HG02678 (cell line): ENCODE measurements around the gene SCARF2.
"Not testable (repeated sequence)": the region's sequence is repeated elsewhere in the genome, so short reads cannot be mapped to it uniquely, and the experiment has no call there.

Experiments
- ATAC-seq: cut with Tn5 transposase; IDR thresholded peaks from one replicate; pipeline ENCODE4 v1.9.1; 2021; ENCODE audit warnings: mild to moderate bottlenecking, moderate library complexity; ENCODE audit not compliant: unreplicated experiment

The SCARF2 gene

DNA sequence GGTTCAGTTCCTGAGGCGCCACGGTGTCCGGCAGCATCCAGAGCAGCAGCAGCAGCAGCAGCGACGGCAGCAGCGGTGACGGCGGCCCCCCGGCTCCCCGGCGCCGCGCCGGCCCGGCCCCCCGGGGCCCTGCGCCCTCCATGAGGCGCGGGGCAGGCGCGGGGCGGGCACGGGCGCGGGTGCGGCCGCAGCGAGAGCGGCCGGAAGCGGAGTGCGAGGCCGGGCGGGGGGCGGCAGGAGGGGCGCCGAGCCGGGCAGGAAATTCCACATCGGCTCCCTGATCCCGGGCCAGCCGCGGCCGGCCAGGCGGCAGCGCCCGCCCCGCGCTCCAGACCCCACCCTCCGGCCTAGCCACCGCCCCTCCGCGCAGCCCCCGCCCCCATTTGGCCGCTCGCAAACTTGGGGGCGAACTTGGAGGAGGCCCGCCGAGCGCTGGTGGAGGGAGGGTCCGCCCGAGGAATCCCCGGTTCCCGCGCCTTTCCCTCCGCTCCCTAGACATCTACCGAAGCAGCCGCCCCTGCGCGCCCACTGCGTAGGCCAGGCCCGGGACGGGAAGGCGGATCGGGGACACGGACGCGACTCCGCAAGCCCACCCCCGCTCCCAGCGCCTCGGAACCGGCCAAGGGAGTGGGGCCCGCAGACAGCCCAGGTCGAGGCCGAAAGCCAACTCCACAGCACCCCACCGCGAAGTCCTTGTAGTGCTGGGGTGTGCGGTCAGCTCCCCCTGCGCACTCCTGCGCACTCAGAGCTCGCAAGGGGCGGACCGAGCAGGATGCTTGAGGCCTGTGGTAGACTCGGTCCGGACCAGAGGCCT is at the start of gene SCARF2:
Gene SCARF2 (minus strand): TSS at position 213 of the 814 bp plus-strand sequence. CDS start 71 bp downstream, at position 142.
- no peak for ATAC-seq

DNA sequence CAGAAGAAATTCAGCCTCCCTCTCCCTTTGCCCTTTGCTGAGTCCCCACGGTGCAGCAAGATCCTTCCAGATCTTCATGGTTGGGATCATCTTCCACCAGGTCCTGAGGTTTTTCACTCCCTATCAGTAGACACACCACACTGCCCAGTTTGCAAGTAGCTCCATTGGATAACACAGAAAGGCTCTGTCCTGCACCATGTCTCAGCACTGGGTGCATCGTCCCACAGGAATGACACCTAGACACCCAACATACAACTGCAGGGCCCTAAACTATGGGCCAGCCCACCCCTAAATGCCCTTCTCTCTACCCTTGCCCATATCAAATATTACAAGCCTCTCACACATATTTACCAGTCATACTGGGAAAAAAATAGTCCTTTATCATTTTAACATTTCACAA is 48.6 kb upstream of the SCARF2 start:
- no peak for ATAC-seq

- ATAC-seq, result no peak
Measured at GRCh38 chr22:20484948-20485683, 47.5 kb upstream of the SCARF2 start.

GRCh38 chr22:20483771-20484170 is 46.1 kb upstream of the SCARF2 start:
- no peak for ATAC-seq

DNA sequence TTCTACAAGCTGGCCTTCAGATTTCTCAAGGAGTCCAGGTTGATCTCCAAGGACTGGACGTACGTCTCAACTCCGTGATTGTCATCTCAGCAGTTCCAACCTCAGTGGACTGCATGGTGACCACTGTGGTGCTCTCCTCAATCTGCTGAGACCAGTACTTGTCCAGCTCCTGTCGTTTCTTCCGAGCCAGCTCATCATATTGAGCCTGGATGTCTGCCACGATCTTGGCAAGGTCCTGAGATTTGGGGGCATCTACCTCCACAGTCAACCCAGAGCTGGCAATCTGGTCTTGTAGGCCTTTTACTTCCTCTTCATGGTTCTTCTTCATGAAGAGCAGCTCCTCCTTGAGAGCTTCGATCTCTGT is 45.5 kb upstream of the SCARF2 start:
- ATAC-seq, result not testable (repeated sequence)

DNA sequence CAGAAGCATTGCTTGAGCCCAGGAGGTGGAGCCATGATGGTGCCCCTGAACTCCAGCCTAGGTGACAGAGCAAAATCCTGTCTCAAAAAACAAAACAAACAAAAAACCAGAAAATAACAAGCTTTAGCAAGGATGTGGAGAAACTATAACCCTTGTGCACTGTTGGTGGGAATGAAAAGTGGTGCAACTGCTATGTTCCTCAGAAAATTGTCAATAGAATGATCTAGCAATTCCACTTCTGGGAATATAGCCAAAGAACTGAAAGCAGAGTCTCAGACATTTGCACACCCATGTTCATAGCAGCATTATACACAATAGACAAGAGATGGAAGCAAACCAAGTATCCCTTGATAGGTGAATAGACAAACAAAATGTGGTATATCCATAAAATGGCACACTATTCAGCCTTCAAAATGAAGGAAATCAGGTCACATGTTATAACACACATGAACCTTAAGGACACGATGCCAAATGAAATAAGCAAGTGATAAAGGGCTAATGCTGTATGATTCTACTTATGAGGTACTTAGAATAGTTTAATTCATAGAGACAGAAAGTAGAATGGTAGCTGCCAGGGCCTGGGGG is 42.1 kb upstream of the SCARF2 start:
- no peak for ATAC-seq

DNA sequence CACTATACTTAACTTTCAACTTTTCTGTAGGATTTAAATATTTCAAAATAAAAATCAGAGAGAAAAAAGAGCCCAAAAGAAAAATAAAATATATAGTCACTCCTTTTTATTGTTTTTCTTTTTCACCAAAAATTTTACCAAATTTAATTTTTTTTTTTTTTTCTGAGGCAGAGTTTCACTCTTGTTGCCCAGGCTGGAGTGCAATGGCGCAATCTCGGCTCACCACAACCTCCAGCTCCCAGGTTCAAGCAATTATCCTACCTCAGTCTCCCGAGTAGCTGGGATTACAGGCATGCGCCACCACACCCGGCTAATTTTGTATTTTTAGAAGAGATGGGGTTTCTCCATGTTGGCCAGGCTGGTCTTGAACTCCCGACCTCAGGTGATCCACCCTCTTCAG is 40.4 kb upstream of the SCARF2 start:
- not testable (repeated sequence) for ATAC-seq

GRCh38 chr22:20475569-20475968 is 37.9 kb upstream of the SCARF2 start:
- ATAC-seq, result not testable (repeated sequence)

DNA sequence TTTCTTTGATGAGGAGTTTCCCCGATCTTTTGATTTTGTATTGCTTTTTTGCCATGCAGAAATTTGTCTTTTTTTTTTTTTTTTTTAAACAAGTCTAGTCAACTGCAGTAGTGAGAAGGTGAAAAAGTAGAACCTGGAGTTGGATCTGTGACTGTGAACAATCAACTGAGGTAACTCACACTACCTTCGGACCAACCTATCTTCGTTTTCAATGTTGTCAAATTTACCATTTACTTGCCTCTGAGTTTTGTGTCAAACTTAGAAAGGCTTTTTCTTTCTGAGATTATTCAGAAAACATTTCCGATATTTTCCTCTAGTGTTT is 37.5 kb upstream of the SCARF2 start:
- ATAC-seq, result no peak

GRCh38 chr22:20472629-20473442 is 35.2 kb upstream of the SCARF2 start:
- no peak for ATAC-seq

DNA sequence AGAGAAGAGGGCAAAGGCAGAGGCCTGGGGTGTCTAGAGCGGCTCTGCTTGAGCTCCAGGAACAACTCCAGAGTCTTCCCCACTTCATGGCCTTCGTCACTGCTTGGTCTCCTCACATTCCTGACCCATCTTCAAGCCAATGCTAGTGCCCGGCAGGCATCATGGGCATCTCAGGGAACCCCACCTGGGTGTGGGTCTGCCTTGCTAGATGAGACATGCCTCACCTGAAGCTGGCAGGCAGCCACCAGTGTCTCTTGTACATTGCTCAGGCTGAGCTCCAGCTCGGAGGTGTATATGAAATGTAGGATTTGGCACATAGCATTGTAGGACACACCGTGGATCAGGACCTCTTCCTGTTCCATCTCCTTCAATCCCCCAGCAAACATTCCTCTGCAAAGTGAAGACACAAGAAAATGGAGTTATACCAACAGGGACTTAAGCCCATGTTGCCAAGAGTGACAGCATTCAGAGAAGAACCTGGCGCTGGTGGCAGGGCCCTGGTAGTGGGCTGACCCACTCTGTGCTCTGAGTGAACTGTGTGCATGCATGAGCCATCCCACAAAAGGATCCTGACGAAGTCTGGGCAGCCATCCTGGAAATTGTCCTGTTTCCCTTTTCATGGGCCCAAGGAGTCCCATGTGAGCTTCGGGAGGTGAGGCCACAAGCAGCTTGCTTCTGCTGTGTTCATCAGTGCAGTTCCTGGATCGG is 33.7 kb upstream of the SCARF2 start:
- no peak for ATAC-seq

DNA sequence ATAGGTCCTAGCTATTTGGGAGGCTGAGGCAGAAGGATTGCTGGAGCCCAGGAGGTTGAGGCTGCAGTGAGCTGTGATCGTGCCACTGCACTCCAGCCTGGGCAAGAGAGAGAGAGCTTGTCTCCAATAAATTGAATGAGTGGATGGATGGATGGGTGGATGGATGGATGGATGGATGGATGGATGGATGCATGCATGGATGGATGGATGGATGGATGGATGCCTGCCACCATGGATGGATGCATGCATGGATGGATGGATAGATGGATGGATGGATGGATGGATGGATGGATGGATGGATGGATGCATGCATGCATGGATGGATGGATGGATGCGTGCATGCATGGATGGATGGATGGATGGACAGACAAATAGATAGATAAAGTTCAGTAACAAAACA is 32.9 kb upstream of the SCARF2 start:
- ATAC-seq, result not testable (repeated sequence)

GRCh38 chr22:20469110-20469868 is 31.7 kb upstream of the SCARF2 start:
- ATAC-seq, result no peak

GRCh38 chr22:20466659-20467379 is 29.2 kb upstream of the SCARF2 start:
- no peak for ATAC-seq

GRCh38 chr22:20465759-20466077 is 28.1 kb upstream of the SCARF2 start:
- ATAC-seq, result no peak

- ATAC-seq, result no peak
Measured at GRCh38 chr22:20464912-20465758, 27.5 kb upstream of the SCARF2 start.

DNA sequence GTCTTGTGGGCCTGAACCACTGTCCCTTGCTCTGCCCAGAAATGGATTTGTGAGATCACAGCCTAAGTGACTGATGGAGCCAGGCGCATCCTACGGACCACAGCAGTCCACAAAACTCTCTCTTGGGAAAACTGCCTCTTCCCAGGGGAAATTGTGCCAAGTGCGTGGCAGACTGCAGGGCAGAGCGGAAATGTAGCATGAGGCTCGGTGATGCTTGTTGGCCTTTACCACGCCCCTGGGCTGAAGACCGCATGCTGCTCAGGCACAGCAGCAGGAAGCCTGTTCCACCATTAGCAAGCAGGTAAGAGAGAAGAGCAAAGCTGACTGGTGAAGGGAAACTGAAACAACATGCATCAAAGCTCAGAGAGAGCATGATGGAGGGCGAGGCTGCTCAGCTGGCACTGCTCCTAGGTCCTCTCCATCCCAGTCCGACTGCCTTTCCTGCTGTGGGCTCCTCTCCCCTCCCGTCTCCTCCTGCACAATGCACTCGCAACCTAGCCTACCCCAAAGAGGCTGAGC is 26.5 kb upstream of the SCARF2 start:
- ATAC-seq, result no peak
